HL-60/S4 treated with retinoic acid at 250 ng/mL for 4 days and 3 days (cell line): ENCODE results near the gene MITF.

ENCODE experiments used
- in situ Hi-C: fragments of 300-500 bp; cut with MboI; formaldehyde crosslinking; loops from 2 replicates; pipeline ENCODE4 v1.7.0; 2022; ENCODE audit warnings: low sequenced_read_pairs

MITF gene

GRCh38 chr3:69867941-69868505 is 128.8 kb downstream of the MITF start:
- in situ Hi-C loops: no loop called here

- in situ Hi-C loops: no loop called here
Measured at GRCh38 chr3:69868841-69869420, 129.7 kb downstream of the MITF start.

- in situ Hi-C loops: no loop called here
Measured at GRCh38 chr3:69869643-69870042, 130.4 kb downstream of the MITF start.

- in situ Hi-C loops: no loop called here
Measured at GRCh38 chr3:69871251-69871650, 132.0 kb downstream of the MITF start.

- in situ Hi-C loops: no loop called here
Measured at GRCh38 chr3:69871868-69872267, 132.6 kb downstream of the MITF start.

- in situ Hi-C loops: no loop called here
Measured at GRCh38 chr3:69872783-69873378, 133.6 kb downstream of the MITF start.

- in situ Hi-C loops: no loop called here
Measured at GRCh38 chr3:69876073-69876472, 136.8 kb downstream of the MITF start.

- in situ Hi-C loops: no loop called here
Measured at GRCh38 chr3:69878254-69878653, 139.0 kb downstream of the MITF start.

GRCh38 chr3:69879051-69879450 is 139.8 kb downstream of the MITF start:
- in situ Hi-C loops: no loop called here

GRCh38 chr3:69880069-69880640 is 140.9 kb downstream of the MITF start:
- in situ Hi-C loops: no loop called here

- in situ Hi-C loops: no loop called here
Measured at GRCh38 chr3:69881051-69881450, 141.8 kb downstream of the MITF start.

- in situ Hi-C loops: no loop called here
Measured at GRCh38 chr3:69881756-69882428, 142.6 kb downstream of the MITF start.

GRCh38 chr3:69882560-69882959 is 143.3 kb downstream of the MITF start:
- in situ Hi-C loops: no loop called here

- in situ Hi-C loops: no loop called here
Measured at GRCh38 chr3:69888040-69888942, 149.0 kb downstream of the MITF start.

GRCh38 chr3:69888943-69889315 is 149.7 kb downstream of the MITF start:
- in situ Hi-C loops: no loop called here

GRCh38 chr3:69890084-69890483 is 150.8 kb downstream of the MITF start:
- in situ Hi-C loops: no loop called here

- in situ Hi-C loops: no loop called here
Measured at GRCh38 chr3:69890691-69891090, 151.4 kb downstream of the MITF start.

- in situ Hi-C loops: no loop called here
Measured at GRCh38 chr3:69892706-69893105, 153.4 kb downstream of the MITF start.

- in situ Hi-C loops: no loop called here
Measured at GRCh38 chr3:69893274-69893673, 154.0 kb downstream of the MITF start.

GRCh38 chr3:69896095-69896494 is 156.8 kb downstream of the MITF start:
- in situ Hi-C loops: no loop called here

GRCh38 chr3:69900331-69900730 is 161.1 kb downstream of the MITF start:
- in situ Hi-C loops: no loop called here
